ENCODE measurements around the gene CABLES2.

CABLES2 gene

GRCh38 chr20:62417981-62418708 is 11.1 kb upstream of the CABLES2 start:
- TF ChIP-seq TCF12 (IDR thresholded peaks at IDR 0.05; ENCODE audit: low read depth), result no peak
- no peak for TF ChIP-seq REST (IDR thresholded peaks at IDR 0.05; ENCODE audit: low read depth)
- TF ChIP-seq USF1 (IDR thresholded peaks at IDR 0.05), result no peak
- no peak for TF ChIP-seq MAX (IDR thresholded peaks at IDR 0.05)
- TF ChIP-seq CEBPB (IDR thresholded peaks at IDR 0.05), result no peak
- TF ChIP-seq CREB1 (IDR thresholded peaks at IDR 0.05; ENCODE audit: low read depth), result no peak
- no peak for TF ChIP-seq TAF1 (IDR thresholded peaks at IDR 0.05; ENCODE audit: low read depth)

GRCh38 chr20:62416651-62417637 is 9.9 kb upstream of the CABLES2 start:
- TF ChIP-seq MAX (IDR thresholded peaks at IDR 0.05), result no peak

- TF ChIP-seq MAX (IDR thresholded peaks at IDR 0.05), result no peak
- TF ChIP-seq TEAD4 (IDR thresholded peaks at IDR 0.05), result no peak
- TF ChIP-seq FOXM1 (IDR thresholded peaks at IDR 0.05; ENCODE audit: borderline replicate concordance, low read depth), result no peak
- TF ChIP-seq USF1 (IDR thresholded peaks at IDR 0.05), result no peak
- no peak for TF ChIP-seq TCF12 (IDR thresholded peaks at IDR 0.05; ENCODE audit: low read depth)
- no peak for TF ChIP-seq EP300 (IDR thresholded peaks at IDR 0.05; ENCODE audit: borderline replicate concordance)
- no peak for TF ChIP-seq CEBPB (IDR thresholded peaks at IDR 0.05)
- no peak for TF ChIP-seq NFIC (IDR thresholded peaks at IDR 0.05)
- TF ChIP-seq REST (IDR thresholded peaks at IDR 0.05; ENCODE audit: low read depth), result no peak
- TF ChIP-seq TAF1 (IDR thresholded peaks at IDR 0.05; ENCODE audit: low read depth), result no peak
- TF ChIP-seq YY1 (IDR thresholded peaks at IDR 0.05; ENCODE audit: low read depth), result no peak
- TF ChIP-seq ZBTB7A (IDR thresholded peaks at IDR 0.05; ENCODE audit: low read depth), result no peak
- TF ChIP-seq RAD21 (IDR thresholded peaks at IDR 0.05; ENCODE audit: low read depth), result no peak
- no peak for TF ChIP-seq EGR1 (IDR thresholded peaks at IDR 0.05)
- TF ChIP-seq CREB1 (IDR thresholded peaks at IDR 0.05; ENCODE audit: low read depth), result no peak
Observed at GRCh38 chr20:62415354-62416111, 8.4 kb upstream of the CABLES2 start.

- no peak for TF ChIP-seq TAF1 (IDR thresholded peaks at IDR 0.05; ENCODE audit: low read depth)
Observed at GRCh38 chr20:62413896-62414481, 6.9 kb upstream of the CABLES2 start.

- no peak for TF ChIP-seq TEAD4 (IDR thresholded peaks at IDR 0.05)
- TF ChIP-seq ZBTB7A (IDR thresholded peaks at IDR 0.05; ENCODE audit: low read depth), result no peak
- no peak for TF ChIP-seq YY1 (IDR thresholded peaks at IDR 0.05; ENCODE audit: low read depth)
- no peak for TF ChIP-seq CEBPB (IDR thresholded peaks at IDR 0.05)
- TF ChIP-seq NFIC (IDR thresholded peaks at IDR 0.05), result no peak
- TF ChIP-seq CREB1 (IDR thresholded peaks at IDR 0.05; ENCODE audit: low read depth), result no peak
- no peak for TF ChIP-seq REST (IDR thresholded peaks at IDR 0.05; ENCODE audit: low read depth)
- no peak for TF ChIP-seq FOXM1 (IDR thresholded peaks at IDR 0.05; ENCODE audit: borderline replicate concordance, low read depth)
- no peak for TF ChIP-seq EGR1 (IDR thresholded peaks at IDR 0.05)
- no peak for TF ChIP-seq TAF1 (IDR thresholded peaks at IDR 0.05; ENCODE audit: low read depth)
- TF ChIP-seq EP300 (IDR thresholded peaks at IDR 0.05; ENCODE audit: borderline replicate concordance), result no peak
- no peak for TF ChIP-seq MAX (IDR thresholded peaks at IDR 0.05)
- no peak for TF ChIP-seq USF1 (IDR thresholded peaks at IDR 0.05)
- TF ChIP-seq TCF12 (IDR thresholded peaks at IDR 0.05; ENCODE audit: low read depth), result no peak
- no peak for TF ChIP-seq RAD21 (IDR thresholded peaks at IDR 0.05; ENCODE audit: low read depth)
Observed at GRCh38 chr20:62413025-62413570, 6.0 kb upstream of the CABLES2 start.
